GM12875 (cell line): ENCODE measurements around the gene FAM3D.

Experiments used
- H3K4me3 ChIP-seq: one replicate; pipeline ENCODE4 v1.5.1; 2011; ENCODE audit warnings: low read depth, low read length, control low read depth
- CTCF ChIP-seq: IDR thresholded peaks from 2 replicates; pipeline ENCODE4 v1.5.1; 2011; ENCODE audit warnings: low read depth, mild to moderate bottlenecking, control low read depth, inconsistent platforms, low read length, moderate library complexity, borderline replicate concordance; ENCODE audit not compliant: insufficient read depth

FAM3D gene

GRCh38 chr3:58660998-58661397 is 5.6 kb downstream of the FAM3D start:
- TF ChIP-seq CTCF: no peak
- no peak overlapping the region for H3K4me3 ChIP-seq

GRCh38 chr3:58659051-58659675 is 7.4 kb downstream of the FAM3D start:
- no peak for TF ChIP-seq CTCF
- H3K4me3 ChIP-seq: no peak overlapping the region

- H3K4me3 ChIP-seq: no peak overlapping the region
- no peak for TF ChIP-seq CTCF
Observed at GRCh38 chr3:58658508-58658907, 8.1 kb downstream of the FAM3D start.

GRCh38 chr3:58657571-58658141 is 8.9 kb downstream of the FAM3D start:
- no peak for TF ChIP-seq CTCF
- H3K4me3 ChIP-seq: no peak overlapping the region

- H3K4me3 ChIP-seq: no peak overlapping the region
- no peak for TF ChIP-seq CTCF
Observed at GRCh38 chr3:58657036-58657520, 9.5 kb downstream of the FAM3D start.

GRCh38 chr3:58656631-58657030 is 9.9 kb downstream of the FAM3D start:
- H3K4me3 ChIP-seq: no peak overlapping the region
- TF ChIP-seq CTCF: no peak

GRCh38 chr3:58654466-58654865 is 12.1 kb downstream of the FAM3D start:
- TF ChIP-seq CTCF: no peak
- no peak overlapping the region for H3K4me3 ChIP-seq
